HG03280 (cell line): ENCODE measurements around the gene MED9.

Source experiments
- ATAC-seq: cut with Tn5 transposase; IDR thresholded peaks from one replicate; pipeline ENCODE4 v1.9.1; 2021; ENCODE audit warnings: mild to moderate bottlenecking, moderate library complexity; ENCODE audit not compliant: unreplicated experiment

The MED9 gene

GRCh38 chr17:17503566-17504130 is 26.8 kb downstream of the MED9 start:
- no peak for ATAC-seq

- ATAC-seq = no peak
Measured at GRCh38 chr17:17504341-17505140, 27.7 kb downstream of the MED9 start.

- ATAC-seq = no peak
Measured at GRCh38 chr17:17505151-17505550, 28.4 kb downstream of the MED9 start.

GRCh38 chr17:17505610-17506171 is 28.9 kb downstream of the MED9 start:
- ATAC-seq = no peak

GRCh38 chr17:17506181-17506741 is 29.5 kb downstream of the MED9 start:
- no peak for ATAC-seq

GRCh38 chr17:17506893-17507464 is 30.2 kb downstream of the MED9 start:
- ATAC-seq = no peak

- ATAC-seq = no peak
Measured at GRCh38 chr17:17507465-17508011, 30.7 kb downstream of the MED9 start.

GRCh38 chr17:17508019-17508535 is 31.3 kb downstream of the MED9 start:
- no peak for ATAC-seq

GRCh38 chr17:17508646-17509591 is 32.1 kb downstream of the MED9 start:
- ATAC-seq = no peak

GRCh38 chr17:17509601-17510425 is 33.0 kb downstream of the MED9 start:
- no peak for ATAC-seq

- ATAC-seq = no peak
Measured at GRCh38 chr17:17510456-17511292, 33.9 kb downstream of the MED9 start.

GRCh38 chr17:17511293-17511741 is 34.5 kb downstream of the MED9 start:
- ATAC-seq = no peak

- no peak for ATAC-seq
Measured at GRCh38 chr17:17511881-17512858, 35.4 kb downstream of the MED9 start.

GRCh38 chr17:17512866-17513265 is 36.1 kb downstream of the MED9 start:
- no peak for ATAC-seq

- ATAC-seq = no peak
Measured at GRCh38 chr17:17513626-17514025, 36.8 kb downstream of the MED9 start.

GRCh38 chr17:17514361-17514992 is 37.7 kb downstream of the MED9 start:
- no peak for ATAC-seq
